K562 (cell line): Measurements from ENCODE around the gene EPDR1. TPM values are rescaled to one million over a fixed set of nuclear protein-coding genes. Genes with fewer than 3 reads are reported as not detected.

Experiments used
- ATAC-seq: fragments of 200-7000 bp; cut with Tn5 transposase; 3 replicates; pipeline ENCODE4 v1.9.1; 2020; ENCODE audit warnings: moderate library complexity
- BruUV-seq: library from RNA; stranded (reverse); fragments of 400-500 nt; replicated peaks from 2 replicates; lab custom pipeline; 2021; lab: Mats Ljungman, UMichigan
- CTCF ChIA-PET: fragments of 300-600 bp; formaldehyde crosslinking; extraction: SDS; loops from one replicate; lab custom pipeline; 2021; ENCODE audit warnings: low intra/inter-chr PET ratio; lab: Yijun Ruan, JAX
- POLR2A ChIA-PET: fragments of 300-600, 350-650 bp; sonication (Branson Sonifier 250); formaldehyde crosslinking; extraction: SDS; loops from one replicate; lab custom pipeline; 2021; ENCODE audit warnings: antibody characterized with exemption, inconsistent platforms; lab: Yijun Ruan, JAX
- DNase-seq, 4 experiments: peaks; one replicate each; pipeline versions ENCODE4 v3.0.0 to v3.0.0-alpha.2; 2011 to 2018; ENCODE audit warnings: low spot score in 3 of 4, mixed read lengths in 3 of 4; ENCODE audit errors: extremely low read depth in 1 of 4
- FAIRE-seq: peaks from 2 replicates; lab custom pipeline; 2011; peaks lifted over from hg19 to GRCh38; lab: Jason Lieb, UNC
- H2AFZ ChIP-seq: 2 replicates; pipeline ENCODE4 v1.6.0; 2011; ENCODE audit warnings: low read depth, low read length, control low read depth, inconsistent platforms
- H3K27ac ChIP-seq: fragments of 200-600 bp; 3 replicates; pipeline ENCODE4 v1.8.0; 2011; ENCODE audit warnings: low read depth, mild to moderate bottlenecking, control low read depth, inconsistent platforms, low read length, moderate library complexity, mixed read lengths; ENCODE audit errors: extremely low read depth
- H3K27me3 ChIP-seq, 2 experiments: fragments of 300-600 bp in 1 of 2; 2 replicates in 1 of 2; 3 replicates in 1 of 2; pipeline versions ENCODE4 v1.6.0 to v1.8.0; 2011; ENCODE audit warnings: inconsistent platforms in 2 of 2, low read length in 2 of 2, mild to moderate bottlenecking in 1 of 2, mixed read lengths in 1 of 2, moderate library complexity in 1 of 2; ENCODE audit not compliant: control insufficient read depth in 2 of 2, insufficient read depth in 2 of 2
- H3K36me3 ChIP-seq: fragments of 300-600 bp; 3 replicates; pipeline ENCODE4 v1.8.0; 2011; ENCODE audit warnings: mild to moderate bottlenecking, low read length, inconsistent platforms; ENCODE audit not compliant: control insufficient read depth, insufficient read depth
- H3K4me1 ChIP-seq, 2 experiments: fragments of 200-600 bp in 1 of 2; replicated peaks in 1 of 2; 2 replicates in 1 of 2; 3 replicates in 1 of 2; pipeline versions ENCODE4 v1.5.1 to v1.8.0; 2011; ENCODE audit warnings: inconsistent platforms in 2 of 2, low read length in 2 of 2, mild to moderate bottlenecking in 1 of 2, mixed read lengths in 1 of 2, moderate library complexity in 1 of 2; ENCODE audit not compliant: control insufficient read depth in 2 of 2, insufficient read depth in 2 of 2
- H3K4me2 ChIP-seq: 2 replicates; pipeline ENCODE4 v1.6.1; 2011; ENCODE audit warnings: low read length, control low read depth, inconsistent platforms, mixed read lengths; ENCODE audit not compliant: insufficient read depth
- H3K4me3 ChIP-seq: fragments of 200-600 bp; sonication (generic), shearing (Covaris generic); 2 replicates; pipeline ENCODE4 v1.5.1; 2016; ENCODE audit warnings: control low read depth, inconsistent platforms
- H3K79me2 ChIP-seq: fragments of 200-600 bp; 3 replicates; pipeline ENCODE4 v1.8.0; 2011; ENCODE audit warnings: low read length, inconsistent platforms; ENCODE audit not compliant: control insufficient read depth, insufficient read depth
- H3K9ac ChIP-seq, 2 experiments: 2 replicates each; pipeline versions ENCODE4 v1.6.0 to v1.6.1; 2011; ENCODE audit warnings: low read depth in 2 of 2, low read length in 2 of 2, control low read depth in 1 of 2, inconsistent platforms in 1 of 2, mild to moderate bottlenecking in 1 of 2, mixed read lengths in 1 of 2; ENCODE audit not compliant: insufficient read depth in 1 of 2
- H3K9me1 ChIP-seq: one replicate; pipeline ENCODE4 v1.6.0; 2011; ENCODE audit warnings: inconsistent platforms, mild to moderate bottlenecking, low read length, moderate library complexity; ENCODE audit not compliant: control insufficient read depth, insufficient read depth
- H3K9me3 ChIP-seq: replicated peaks from 2 replicates; pipeline ENCODE4 v1.5.1; 2011; ENCODE audit warnings: low read depth, low read length, inconsistent platforms; ENCODE audit not compliant: control insufficient read depth, insufficient read depth
- H4K20me1 ChIP-seq: replicated peaks from 2 replicates; pipeline ENCODE4 v1.6.1; 2011; ENCODE audit warnings: low read length, inconsistent platforms, mixed read lengths; ENCODE audit not compliant: control insufficient read depth, insufficient read depth
- CSDE1 ChIP-seq, 2 experiments: fragments of 450-650 bp; IDR thresholded peaks; 2 replicates each; pipeline ENCODE4 v1.6.1; 2016; ENCODE audit warnings: mild to moderate bottlenecking in 1 of 2
- HDAC8 ChIP-seq: fragments of 450-650 bp; IDR thresholded peaks from 2 replicates; pipeline ENCODE4 v1.6.1; 2016; ENCODE audit warnings: mild to moderate bottlenecking, missing genetic modification characterization, moderate library complexity, missing compliant biosample characterization
- KAT8 ChIP-seq: fragments of 450-650 bp; IDR thresholded peaks from 2 replicates; pipeline ENCODE4 v1.6.1; 2016; ENCODE audit warnings: low read depth, mild to moderate bottlenecking
- MCM2 ChIP-seq: fragments of 450-650 bp; IDR thresholded peaks from 2 replicates; pipeline ENCODE4 v1.6.1; 2017; ENCODE audit warnings: low read depth, mild to moderate bottlenecking
- POLR3G ChIP-seq: IDR thresholded peaks from 2 replicates; pipeline ENCODE4 v1.6.1; 2011; ENCODE audit not compliant: insufficient read length, insufficient replicate concordance; ENCODE audit errors: extremely low read depth
- SREBF2 ChIP-seq: sonication (generic); formaldehyde crosslinking; IDR thresholded peaks from 2 replicates; pipeline ENCODE4 v1.4.0; 2020; ENCODE audit warnings: mild to moderate bottlenecking, missing genetic modification reagents
- TAF7 ChIP-seq: fragments of 450-650 bp; IDR thresholded peaks from 2 replicates; pipeline ENCODE4 v1.6.1; 2016; ENCODE audit warnings: missing genetic modification characterization, missing compliant biosample characterization
- TCFL5 ChIP-seq: fragments of 250-450 bp; sonication (Bioruptor Pico); conservative IDR thresholded peaks from 2 replicates; pipeline ENCODE4 v1.6.1; 2021; ENCODE audit warnings: mild to moderate bottlenecking, moderate library complexity, matching md5 sums
- ZNF174 ChIP-seq: fragments of 250-450 bp; sonication (Bioruptor Pico); IDR thresholded peaks from 2 replicates; pipeline ENCODE4 v1.4.0; 2020; ENCODE audit warnings: mild to moderate bottlenecking
- ZNF217 ChIP-seq: sonication (generic); formaldehyde crosslinking; IDR thresholded peaks from 2 replicates; pipeline ENCODE4 v1.8.0; 2022; ENCODE audit warnings: mild to moderate bottlenecking, missing genetic modification reagents
- WGBS: fragments of 100-300 bp; shearing (Covaris generic); methylation state at CpG from one replicate; pipeline ENCODE4 v1.1.6; 2016; ENCODE audit warnings: low coverage, mixed read lengths; ENCODE audit not compliant: insufficient coverage; ENCODE audit errors: missing lambda C conversion rate; 5-methylcytosine and 5-hydroxymethylcytosine counted together
- in situ Hi-C: fragments of 300-500 bp; cut with MboI; formaldehyde crosslinking; loops from 4 replicates; pipeline ENCODE4 v1.15.0; 2018; ENCODE audit warnings: inconsistent platforms, mixed read lengths
- intact Hi-C: fragments of 100-400 bp; cut with micrococcal nuclease; formaldehyde crosslinking; loops from 2 replicates; pipeline ENCODE4 v1.14.2; 2022
- polyA plus RNA-seq, 8 experiments: library from polyadenylated mRNA; depleted of rRNA in 4 of 8; stranded (reverse) in 5 of 8; unstranded in 3 of 8; fragments of >200 nt; fragmentation: Nextera tagmentation in 2 of 8; fragmentation: Illumina TruSeq in 1 of 8; extraction: Ambion mirVana in 2 of 8; extraction: Trizol in 1 of 8; gene quantifications; 2 replicates each; pipeline versions ENCODE4 v1.2.1 to v1.2.3, GENCODE V29; 2011 to 2014; ENCODE audit warnings: inconsistent platforms in 1 of 8, missing spikeins in 1 of 8
- total RNA-seq, 7 experiments: library from RNA; depleted of rRNA in 6 of 7; stranded (reverse); fragments of >200 nt in 6 of 7; fragmentation: Illumina TruSeq in 2 of 7; extraction: Trizol in 2 of 7; gene quantifications; 2 replicates each; pipeline versions ENCODE4 v1.2.1 to v1.2.3, GENCODE V29; 2011 to 2021; ENCODE audit warnings: low replicate concordance in 1 of 7
- TF ChIP-seq, protein P1 (sequence below): fragments of 450-650 bp; formaldehyde crosslinking; IDR thresholded peaks from 2 replicates; pipeline ENCODE4 v1.4.0; 2020; ENCODE audit warnings: mild to moderate bottlenecking
- TF ChIP-seq, protein P2 (sequence below), 2 experiments: fragments of 450-650 bp in 1 of 2; sonication (generic) in 1 of 2; formaldehyde crosslinking in 1 of 2; IDR thresholded peaks in 1 of 2; conservative IDR thresholded peaks in 1 of 2; 2 replicates each; pipeline versions ENCODE4 v1.6.1 to v1.8.1; 2016 to 2023; ENCODE audit warnings: mild to moderate bottlenecking in 2 of 2, moderate library complexity in 2 of 2, inconsistent platforms in 1 of 2, missing genetic modification reagents in 1 of 2
- TF ChIP-seq, protein P3 (sequence below): sonication (generic); formaldehyde crosslinking; IDR thresholded peaks from 2 replicates; pipeline ENCODE4 v1.8.0; 2022; ENCODE audit warnings: mild to moderate bottlenecking, missing genetic modification reagents
- TF ChIP-seq, protein P4 (sequence below): fragments of 250-450 bp; sonication (Bioruptor Pico); IDR thresholded peaks from 2 replicates; pipeline ENCODE4 v1.6.1; 2021; ENCODE audit warnings: mild to moderate bottlenecking
- TF ChIP-seq, protein P5 (sequence below): fragments of 450-650 bp; conservative IDR thresholded peaks from 2 replicates; pipeline ENCODE4 v1.6.1; 2016; ENCODE audit warnings: missing genetic modification characterization, low read depth, mild to moderate bottlenecking, control low read depth, missing compliant biosample characterization

Gene EPDR1
- total and polyA plus RNA-seq, 9 of the 15 experiments (the other 6 are each of a cell fraction or from before 2014, with no cell fraction given), result 0.01 to 0.11 TPM; not detected in 7

DNA sequence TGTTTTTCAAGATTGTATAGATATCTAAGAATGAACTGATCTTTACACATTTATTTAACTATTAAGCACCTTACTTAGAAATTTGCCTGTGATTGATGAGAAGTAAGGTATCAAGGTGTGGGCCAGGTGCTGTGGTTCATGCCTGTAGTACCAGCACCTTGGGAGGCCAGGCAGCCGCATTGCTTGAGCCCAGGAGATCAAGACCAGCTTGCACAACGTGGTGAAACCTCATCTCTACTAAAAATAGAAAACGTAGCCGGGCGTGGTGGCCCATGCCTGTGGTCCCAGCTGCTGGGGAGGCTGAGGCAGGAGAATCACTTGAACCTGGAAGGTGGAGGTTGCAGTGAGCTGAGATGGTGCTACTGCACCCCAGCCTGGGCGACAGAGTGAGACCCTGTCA is 38.4 kb upstream of the EPDR1 start:
- no TSS peak for BruUV-seq
- ChIA-PET POLR2A (no interaction called here), CTCF (no interaction called here)
- no peaks in the 10 kb centered on the region for H3K9me3 ChIP-seq
- no peaks in the 10 kb centered on the region for H3K79me2 ChIP-seq
- no peak overlapping the region for H3K27ac ChIP-seq
- in situ Hi-C loops (no loop called here), intact Hi-C loops (no loop called here)
- TF ChIP-seq TCFL5 (no peak), HDAC8 (no peak), CSDE1 (IDR thresholded peaks at IDR 0.05) (no peak), ZNF174 (CRISPR knock-in tag) (no peak), SREBF2 (CRISPR knock-in tag) (no peak), MCM2 (no peak), KAT8 (no peak), ZNF217 (CRISPR knock-in tag) (no peak), POLR3G (no peak), TAF7 (tag) (no peak)
- TF ChIP-seq, protein P1, sequence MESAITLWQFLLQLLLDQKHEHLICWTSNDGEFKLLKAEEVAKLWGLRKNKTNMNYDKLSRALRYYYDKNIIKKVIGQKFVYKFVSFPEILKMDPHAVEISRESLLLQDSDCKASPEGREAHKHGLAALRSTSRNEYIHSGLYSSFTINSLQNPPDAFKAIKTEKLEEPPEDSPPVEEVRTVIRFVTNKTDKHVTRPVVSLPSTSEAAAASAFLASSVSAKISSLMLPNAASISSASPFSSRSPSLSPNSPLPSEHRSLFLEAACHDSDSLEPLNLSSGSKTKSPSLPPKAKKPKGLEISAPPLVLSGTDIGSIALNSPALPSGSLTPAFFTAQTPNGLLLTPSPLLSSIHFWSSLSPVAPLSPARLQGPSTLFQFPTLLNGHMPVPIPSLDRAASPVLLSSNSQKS, result no peak
- TF ChIP-seq, protein P2, sequence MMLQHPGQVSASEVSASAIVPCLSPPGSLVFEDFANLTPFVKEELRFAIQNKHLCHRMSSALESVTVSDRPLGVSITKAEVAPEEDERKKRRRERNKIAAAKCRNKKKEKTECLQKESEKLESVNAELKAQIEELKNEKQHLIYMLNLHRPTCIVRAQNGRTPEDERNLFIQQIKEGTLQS (IDR thresholded peaks at IDR 0.05), result no peak
- TF ChIP-seq, protein P2 (CRISPR knock-in tag; conservative IDR thresholded peaks at IDR 0.05), result no peak
- TF ChIP-seq, protein P3, sequence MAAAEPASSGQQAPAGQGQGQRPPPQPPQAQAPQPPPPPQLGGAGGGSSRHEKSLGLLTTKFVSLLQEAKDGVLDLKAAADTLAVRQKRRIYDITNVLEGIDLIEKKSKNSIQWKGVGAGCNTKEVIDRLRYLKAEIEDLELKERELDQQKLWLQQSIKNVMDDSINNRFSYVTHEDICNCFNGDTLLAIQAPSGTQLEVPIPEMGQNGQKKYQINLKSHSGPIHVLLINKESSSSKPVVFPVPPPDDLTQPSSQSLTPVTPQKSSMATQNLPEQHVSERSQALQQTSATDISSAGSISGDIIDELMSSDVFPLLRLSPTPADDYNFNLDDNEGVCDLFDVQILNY (CRISPR knock-in tag), result no peak
- TF ChIP-seq, protein P4, sequence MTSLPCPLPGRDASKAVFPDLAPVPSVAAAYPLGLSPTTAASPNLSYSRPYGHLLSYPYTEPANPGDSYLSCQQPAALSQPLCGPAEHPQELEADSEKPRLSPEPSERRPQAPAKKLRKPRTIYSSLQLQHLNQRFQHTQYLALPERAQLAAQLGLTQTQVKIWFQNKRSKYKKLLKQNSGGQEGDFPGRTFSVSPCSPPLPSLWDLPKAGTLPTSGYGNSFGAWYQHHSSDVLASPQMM (CRISPR knock-in tag), result no peak
- TF ChIP-seq, protein P5, sequence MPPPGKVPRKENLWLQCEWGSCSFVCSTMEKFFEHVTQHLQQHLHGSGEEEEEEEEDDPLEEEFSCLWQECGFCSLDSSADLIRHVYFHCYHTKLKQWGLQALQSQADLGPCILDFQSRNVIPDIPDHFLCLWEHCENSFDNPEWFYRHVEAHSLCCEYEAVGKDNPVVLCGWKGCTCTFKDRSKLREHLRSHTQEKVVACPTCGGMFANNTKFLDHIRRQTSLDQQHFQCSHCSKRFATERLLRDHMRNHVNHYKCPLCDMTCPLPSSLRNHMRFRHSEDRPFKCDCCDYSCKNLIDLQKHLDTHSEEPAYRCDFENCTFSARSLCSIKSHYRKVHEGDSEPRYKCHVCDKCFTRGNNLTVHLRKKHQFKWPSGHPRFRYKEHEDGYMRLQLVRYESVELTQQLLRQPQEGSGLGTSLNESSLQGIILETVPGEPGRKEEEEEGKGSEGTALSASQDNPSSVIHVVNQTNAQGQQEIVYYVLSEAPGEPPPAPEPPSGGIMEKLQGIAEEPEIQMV, result no peak
- H3K4me3 ChIP-seq, result no peak overlapping the region
- H3K4me1 ChIP-seq, result no peaks in the 10 kb centered on the region
- ATAC-seq (no peak), DNase-seq (no peak), FAIRE-seq (no peak)
- no peak overlapping the region for H3K4me2 ChIP-seq
- H3K27me3 ChIP-seq, result no peaks in the 10 kb centered on the region
- 0% methylated on average over 6 of the region's 6 CpGs for WGBS
- H2AFZ ChIP-seq, result no peak overlapping the region
- no peaks in the 10 kb centered on the region for H3K36me3 ChIP-seq
- H4K20me1 ChIP-seq, result no peaks in the 10 kb centered on the region
- no peak overlapping the region for H3K9ac ChIP-seq
- no peaks in the 10 kb centered on the region for H3K9me1 ChIP-seq
